Measurements from ENCODE around the gene SNRPD1. TPM values are rescaled to one million over a fixed set of nuclear protein-coding genes. Genes with fewer than 3 reads are reported as not detected.

SNRPD1 gene
- total RNA-seq, 1 experiment from 2014 or later = 134 TPM

- no peaks in the 10 kb centered on the region for H3K9me2 ChIP-seq (ENCODE audit: insufficient read depth)
- peak overlapping the region; percentile 100 for H3K27ac ChIP-seq (ENCODE audit: low read depth, low read length)
- H3K9ac ChIP-seq (ENCODE audit: low read length) = peak overlapping the region; percentile 96
- H3K36me3 ChIP-seq (ENCODE audit: control insufficient read depth in 1 of 2, insufficient read depth in 2 of 2, low read length in 2 of 2) = no peaks in the 10 kb centered on the region
- H3K4me1 ChIP-seq (ENCODE audit: control insufficient read depth in 1 of 2, insufficient read depth in 2 of 2, low read length in 2 of 2) = peaks cover 7 to 13% of the 10 kb centered on the region in 2 experiments
- no peaks in the 10 kb centered on the region for H4K20me1 ChIP-seq (ENCODE audit: insufficient read depth)
- ATAC-seq (peak; percentile 4; the same call in 1 of the 2 replicates), DNase-seq (ENCODE audit: low read depth, low spot score) (peak; percentile 36)
- ChIA-PET POLR2A (interaction anchor here (1.5 kb wide), 1 partner anchor 70 kb away, joined by 3 read pairs; no protein-coding TSS in a partner anchor), RAD21 (ENCODE audit: low non-redundant PET in 1 of 2, low total read pairs in 2 of 2, uncharacterized antibody in 2 of 2, unreplicated experiment in 2 of 2) (interaction anchor here in 1 of 2 experiments (0.7 kb wide), 1 partner anchor 487 kb away, joined by 3 read pairs; no protein-coding TSS in a partner anchor), CTCF (interaction anchor here (1.5 to 3.0 kb wide), 3 partner anchors 12 to 404 kb away, joined by 3 to 66 read pairs (median 26); partner anchors contain the start of gene SNRPD1)
- H3K9me3 ChIP-seq (ENCODE audit: control insufficient read depth in 1 of 2, insufficient read depth in 1 of 2, low read depth in 1 of 2, low read length in 2 of 2) = no peaks in the 10 kb centered on the region
- intact Hi-C loops (cut with micrococcal nuclease) = no loop called here
- TF ChIP-seq JUND (IDR thresholded peaks at IDR 0.05) (no peak), CTCF (IDR thresholded peaks at IDR 0.05 in 2 of 3, conservative IDR thresholded peaks at IDR 0.05 in 1 of 3; ENCODE audit: borderline replicate concordance in 1 of 3, insufficient read depth in 1 of 3, low read depth in 2 of 3, low read length in 2 of 3) (no peak), YY1 (IDR thresholded peaks at IDR 0.05; ENCODE audit: extremely low read depth, insufficient replicate concordance, low read depth, low read length) (no peak), REST (IDR thresholded peaks at IDR 0.05; ENCODE audit: low read depth) (no peak), FOSL1 (IDR thresholded peaks at IDR 0.05; ENCODE audit: low read depth) (no peak), EZH2 (IDR thresholded peaks at IDR 0.05) (no peak)
- no TSS peak for BruUV-seq (replicated peaks)
- no peaks in the 10 kb centered on the region for H3K27me3 ChIP-seq (ENCODE audit: insufficient read depth, low read length)
- no peak overlapping the region for H2AFZ ChIP-seq (ENCODE audit: low read depth, low read length, poor library complexity, severe bottlenecking)
- H3K4me3 ChIP-seq (replicated peaks in 1 of 2; ENCODE audit: low read depth in 1 of 2, low read length in 2 of 2) = peak overlapping the region; percentile 84 to 99
- H3K79me2 ChIP-seq (ENCODE audit: insufficient read depth, low read length) = peaks cover 60% of the 10 kb centered on the region
- peak overlapping the region; percentile 96 for H3K4me2 ChIP-seq (ENCODE audit: low read length)
Measured at GRCh38 chr18:21598726-21599584, 13.2 kb upstream of the SNRPD1 start.

Data from HCT116 (cell line).